NCI-H2029 (cell line): ENCODE data around the gene PACSIN2.
"Not testable (repeated sequence)": the region's sequence is repeated elsewhere in the genome, so short reads cannot be mapped to it uniquely, and the experiment has no call there.

ENCODE experiments used
- DNase-seq: peaks from one replicate; lab custom pipeline; 2025; lab: John Stamatoyannopoulos, UW

Gene PACSIN2

GRCh38 chr22:42926104-42926503 lies 88.8 kb downstream of the PACSIN2 start:
- DNase-seq, result no peak

GRCh38 chr22:42925598-42925997 lies 89.4 kb downstream of the PACSIN2 start:
- no peak for DNase-seq

- DNase-seq, result not testable (repeated sequence)
These were observed 89.9 kb downstream of the PACSIN2 start for GRCh38 chr22:42925031-42925430.

- DNase-seq, result no peak
These were observed 90.5 kb downstream of the PACSIN2 start for GRCh38 chr22:42924436-42924835.

- DNase-seq, result no peak
These were observed 92.4 kb downstream of the PACSIN2 start for GRCh38 chr22:42922374-42923191.

- DNase-seq, result no peak
These were observed 94.7 kb downstream of the PACSIN2 start for GRCh38 chr22:42920101-42920820.

GRCh38 chr22:42919199-42919598 lies 95.8 kb downstream of the PACSIN2 start:
- DNase-seq, result no peak

- DNase-seq, result no peak
These were observed 96.4 kb downstream of the PACSIN2 start for GRCh38 chr22:42918500-42918899.

- not testable (repeated sequence) for DNase-seq
These were observed 97.6 kb downstream of the PACSIN2 start for GRCh38 chr22:42917358-42917757.

GRCh38 chr22:42915980-42916765 lies 98.8 kb downstream of the PACSIN2 start:
- no peak for DNase-seq

GRCh38 chr22:42914511-42915076 lies 100.4 kb downstream of the PACSIN2 start:
- DNase-seq, result no peak

GRCh38 chr22:42913874-42914510 lies 101.0 kb downstream of the PACSIN2 start:
- no peak for DNase-seq

GRCh38 chr22:42912059-42912458 lies 102.9 kb downstream of the PACSIN2 start:
- no peak for DNase-seq

GRCh38 chr22:42910221-42910942 lies 104.6 kb downstream of the PACSIN2 start:
- DNase-seq, result peak; percentile 33

- no peak for DNase-seq
These were observed 105.4 kb downstream of the PACSIN2 start for GRCh38 chr22:42909363-42910058.

GRCh38 chr22:42908374-42908746 lies 106.6 kb downstream of the PACSIN2 start:
- no peak for DNase-seq

GRCh38 chr22:42907404-42908373 lies 107.3 kb downstream of the PACSIN2 start:
- DNase-seq, result no peak

- DNase-seq, result no peak
These were observed 108.2 kb downstream of the PACSIN2 start for GRCh38 chr22:42906605-42907348.
